AG09309 (cell line): ENCODE data around the gene FNIP2.

Experiments used
- DNase-seq: peaks from one replicate; pipeline ENCODE4 v3.0.0-alpha.2; 2010; ENCODE audit warnings: low read depth
- H3K4me3 ChIP-seq: 2 replicates; pipeline ENCODE4 v1.5.1; 2011; ENCODE audit warnings: mild to moderate bottlenecking, low read depth, low read length, moderate library complexity; ENCODE audit not compliant: control insufficient read depth
- TF ChIP-seq, protein P1 (sequence below): IDR thresholded peaks from 2 replicates; pipeline ENCODE4 v1.5.1; 2011; ENCODE audit warnings: mild to moderate bottlenecking, low read depth, low read length, inconsistent platforms; ENCODE audit not compliant: insufficient read depth, control insufficient read depth; ENCODE audit errors: missing control alignments

FNIP2 gene

DNA sequence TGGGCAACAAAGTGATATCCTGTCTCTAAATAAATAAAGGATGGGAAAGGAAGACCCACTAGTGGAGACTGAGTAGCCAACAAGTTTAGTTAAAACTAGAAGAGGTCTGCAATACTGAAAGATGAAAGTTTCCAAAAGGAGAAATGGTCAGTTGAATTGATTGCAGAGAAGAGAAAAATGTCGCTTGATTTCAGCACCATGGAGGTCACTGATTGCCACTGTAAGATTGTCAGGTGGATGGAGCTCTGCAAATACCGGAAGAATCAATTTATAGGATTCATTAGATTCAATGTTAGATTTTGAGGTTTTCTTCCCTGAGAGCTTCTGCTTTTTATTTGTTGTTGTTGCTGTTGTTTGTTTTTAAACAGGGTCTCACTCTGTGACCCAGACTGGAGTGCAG lies 5.4 kb upstream of the FNIP2 start:
- no peak overlapping the region for H3K4me3 ChIP-seq
- TF ChIP-seq, protein P1, sequence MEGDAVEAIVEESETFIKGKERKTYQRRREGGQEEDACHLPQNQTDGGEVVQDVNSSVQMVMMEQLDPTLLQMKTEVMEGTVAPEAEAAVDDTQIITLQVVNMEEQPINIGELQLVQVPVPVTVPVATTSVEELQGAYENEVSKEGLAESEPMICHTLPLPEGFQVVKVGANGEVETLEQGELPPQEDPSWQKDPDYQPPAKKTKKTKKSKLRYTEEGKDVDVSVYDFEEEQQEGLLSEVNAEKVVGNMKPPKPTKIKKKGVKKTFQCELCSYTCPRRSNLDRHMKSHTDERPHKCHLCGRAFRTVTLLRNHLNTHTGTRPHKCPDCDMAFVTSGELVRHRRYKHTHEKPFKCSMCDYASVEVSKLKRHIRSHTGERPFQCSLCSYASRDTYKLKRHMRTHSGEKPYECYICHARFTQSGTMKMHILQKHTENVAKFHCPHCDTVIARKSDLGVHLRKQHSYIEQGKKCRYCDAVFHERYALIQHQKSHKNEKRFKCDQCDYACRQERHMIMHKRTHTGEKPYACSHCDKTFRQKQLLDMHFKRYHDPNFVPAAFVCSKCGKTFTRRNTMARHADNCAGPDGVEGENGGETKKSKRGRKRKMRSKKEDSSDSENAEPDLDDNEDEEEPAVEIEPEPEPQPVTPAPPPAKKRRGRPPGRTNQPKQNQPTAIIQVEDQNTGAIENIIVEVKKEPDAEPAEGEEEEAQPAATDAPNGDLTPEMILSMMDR: no peak

DNA sequence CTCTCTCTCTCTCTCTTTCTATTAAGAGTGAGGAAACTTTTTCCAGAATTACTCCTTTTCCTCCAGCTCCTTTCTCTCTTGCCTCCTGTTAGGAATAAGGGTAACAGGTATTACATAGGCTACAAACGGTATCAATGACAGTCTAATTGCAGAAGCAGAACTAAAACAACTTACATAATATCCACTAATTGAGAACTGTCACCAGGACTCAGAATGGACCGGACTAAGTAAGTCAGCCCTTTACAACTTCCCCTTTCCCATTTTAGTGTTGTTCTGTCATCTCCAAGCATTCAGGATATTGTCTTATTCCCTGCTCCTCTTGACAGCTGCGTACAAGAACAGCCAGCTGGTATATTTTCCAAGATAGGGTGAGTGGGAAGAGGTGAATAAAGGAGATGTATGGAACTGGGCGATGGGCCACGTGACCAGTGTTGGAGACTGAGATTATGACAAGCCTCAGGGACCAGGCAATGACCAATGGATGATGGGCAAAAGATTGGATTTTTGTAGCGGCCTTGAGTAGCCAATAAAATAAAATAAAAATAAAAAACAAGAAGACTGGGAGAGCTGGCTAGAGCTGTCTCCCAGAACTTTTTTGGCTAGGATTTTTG lies 2.3 kb upstream of the FNIP2 start:
- no peak overlapping the region for H3K4me3 ChIP-seq
- TF ChIP-seq, protein P1: no peak
- no peak for DNase-seq

More for the DNA sequence above, 5.4 kb upstream of the FNIP2 start:
- DNase-seq: no peak

DNA sequence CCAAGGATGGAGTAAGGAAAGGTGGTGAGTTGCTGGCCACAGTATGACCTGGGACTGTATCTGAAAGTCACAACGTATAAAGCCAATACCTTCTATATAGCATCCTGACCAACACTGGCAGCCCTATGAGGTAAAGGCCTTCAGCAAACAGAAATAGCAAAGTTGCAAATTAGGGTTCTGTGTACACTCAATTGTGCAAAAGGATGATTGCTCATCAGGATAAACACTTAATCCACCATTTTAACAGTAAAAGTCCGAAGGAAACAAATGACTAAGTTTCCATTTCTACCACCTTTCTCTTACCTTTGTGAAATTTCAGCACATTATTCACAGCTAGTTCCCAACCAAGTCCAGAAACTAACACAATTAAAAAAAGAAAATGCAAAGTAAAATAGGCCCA lies 1.4 kb upstream of the FNIP2 start:
- no peak for DNase-seq
- TF ChIP-seq, protein P1: no peak
- no peak overlapping the region for H3K4me3 ChIP-seq

DNA sequence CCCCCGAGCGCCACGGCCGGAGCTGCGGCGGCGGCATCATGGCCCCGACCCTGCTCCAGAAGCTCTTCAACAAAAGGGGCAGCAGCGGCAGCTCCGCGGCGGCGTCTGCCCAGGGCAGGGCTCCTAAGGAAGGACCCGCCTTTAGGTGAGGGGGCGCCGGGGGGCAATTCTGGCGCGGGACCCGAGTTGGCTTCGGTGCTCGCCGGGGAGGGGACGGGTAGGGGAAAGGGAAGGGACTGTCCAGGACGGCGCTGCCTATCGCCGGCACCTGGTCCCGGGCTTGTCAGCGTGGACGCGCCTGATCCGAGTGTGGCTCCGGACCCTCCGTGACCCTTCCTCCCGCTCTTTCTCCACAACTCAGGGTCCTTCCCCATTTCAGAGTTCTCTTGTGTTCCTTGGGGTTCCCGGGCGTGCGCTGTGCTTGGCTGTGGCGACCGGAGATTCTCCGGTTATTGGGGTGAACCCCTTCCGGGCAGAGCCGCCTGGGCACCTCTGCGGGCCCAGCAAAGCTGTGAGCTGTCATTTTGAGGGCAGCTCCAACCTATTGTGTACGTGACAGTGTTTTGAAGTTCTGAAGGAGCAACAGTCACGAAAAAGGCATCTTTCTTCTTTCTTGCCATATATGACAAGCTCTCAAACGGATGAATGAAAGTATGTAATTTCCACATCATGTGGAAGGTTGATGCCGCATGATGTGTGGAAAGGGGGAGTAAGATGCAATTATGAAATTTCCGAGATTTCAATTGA lies 522 bp downstream of the FNIP2 start:
- TF ChIP-seq, protein P1: no peak
- no peak for DNase-seq
- H3K4me3 ChIP-seq: peak overlapping the region; percentile 88

DNA sequence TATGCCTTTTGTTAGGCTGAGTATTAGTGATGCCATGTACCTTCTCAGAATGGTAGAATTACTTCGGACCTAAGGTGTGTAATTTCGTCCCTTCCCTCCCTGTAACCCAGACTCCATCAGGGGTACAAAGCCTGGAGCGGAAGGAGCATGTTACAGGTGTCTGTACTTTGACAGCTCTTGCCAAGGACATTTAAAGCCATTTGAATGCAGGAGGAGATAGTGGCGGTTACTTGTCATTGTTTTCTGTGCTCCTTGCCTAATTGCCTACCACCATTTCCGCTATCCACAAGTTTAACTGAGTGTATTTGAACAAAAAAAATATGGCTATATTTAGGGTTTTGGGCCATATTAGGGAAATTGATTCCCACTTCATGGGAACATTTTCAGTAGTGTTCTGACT lies 1.8 kb downstream of the FNIP2 start:
- peak overlapping the region; percentile 88 for H3K4me3 ChIP-seq
- TF ChIP-seq, protein P1: no peak
- DNase-seq: no peak

DNA sequence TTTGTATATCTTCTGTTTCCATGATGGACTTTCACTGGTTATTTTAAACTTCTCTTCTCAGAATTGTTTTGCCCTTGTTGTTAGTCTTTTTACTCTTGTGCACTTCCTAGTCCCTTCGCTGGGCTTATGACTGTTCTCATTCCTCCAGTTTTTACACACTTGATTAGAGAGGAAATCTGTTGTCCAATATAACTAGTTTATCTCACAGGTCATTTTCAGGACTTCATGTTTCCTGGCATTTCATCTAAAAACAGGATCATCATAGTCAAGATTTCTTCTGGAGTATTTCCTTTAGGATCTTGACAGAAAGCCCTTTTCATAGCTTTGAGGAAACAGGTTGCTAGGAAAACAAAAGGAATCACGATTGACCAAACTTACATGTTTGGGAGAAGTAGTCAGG lies 3.0 kb downstream of the FNIP2 start:
- DNase-seq: no peak
- TF ChIP-seq, protein P1: no peak
- H3K4me3 ChIP-seq: no peak overlapping the region
